Neural progenitor cell (in vitro differentiated cells): ENCODE results near the gene SH2B2. TPM values are rescaled to one million over a fixed set of nuclear protein-coding genes. Genes with fewer than 3 reads are reported as not detected.
"Not testable (repeated sequence)": the region's sequence is repeated elsewhere in the genome, so short reads cannot be mapped to it uniquely, and the experiment has no call there.

Experiments used
- DNase-seq: peaks from one replicate; pipeline ENCODE4 v3.0.0-alpha.2; 2016; ENCODE audit warnings: low spot score
- H2AFZ ChIP-seq: fragments of 200-600 bp; sonication (generic); replicated peaks from 2 replicates; pipeline ENCODE4 v1.6.1; 2016; ENCODE audit warnings: antibody characterized with exemption
- H3F3A ChIP-seq: fragments of 200-600 bp; sonication (generic); 2 replicates; pipeline ENCODE4 v1.6.1; 2016; ENCODE audit warnings: antibody characterized with exemption, low read depth
- H3K27ac ChIP-seq: fragments of 200-600 bp; sonication (generic); 2 replicates; pipeline ENCODE4 v1.5.1; 2016; ENCODE audit warnings: mild to moderate bottlenecking
- H3K27me3 ChIP-seq: fragments of 200-600 bp; sonication (generic); 2 replicates; pipeline ENCODE4 v1.6.1; 2016; ENCODE audit warnings: mild to moderate bottlenecking, moderate library complexity
- H3K36me3 ChIP-seq: fragments of 200-600 bp; sonication (generic); 2 replicates; pipeline ENCODE4 v1.5.1; 2016
- H3K4me1 ChIP-seq: fragments of 200-600 bp; sonication (generic); 2 replicates; pipeline ENCODE4 v1.6.1; 2016; ENCODE audit warnings: mixed run types
- H3K4me2 ChIP-seq: fragments of 200-600 bp; sonication (generic); 2 replicates; pipeline ENCODE4 v1.6.1; 2016
- H3K4me3 ChIP-seq: fragments of 200-600 bp; sonication (generic); 2 replicates; pipeline ENCODE4 v1.5.1; 2016
- H3K79me2 ChIP-seq: fragments of 200-600 bp; sonication (generic); 2 replicates; pipeline ENCODE4 v1.6.1; 2016; ENCODE audit warnings: low read depth
- H3K9ac ChIP-seq: fragments of 200-600 bp; sonication (generic); 2 replicates; pipeline ENCODE4 v1.6.1; 2016
- H3K9me3 ChIP-seq: fragments of 200-600 bp; sonication (generic); 2 replicates; pipeline ENCODE4 v1.5.1; 2016; ENCODE audit warnings: low read depth
- H4K20me1 ChIP-seq: fragments of 200-600 bp; sonication (generic); 2 replicates; pipeline ENCODE4 v1.6.1; 2016; ENCODE audit warnings: low read depth
- H3K27ac Mint-ChIP-seq: 3 replicates; pipeline ENCODE4 v1.8.0; 2021; ENCODE audit warnings: mixed read lengths
- H3K27me3 Mint-ChIP-seq: 2 replicates; pipeline ENCODE4 v1.8.0; 2022; ENCODE audit warnings: low read depth, mild to moderate bottlenecking, inconsistent platforms, moderate library complexity, mixed read lengths; ENCODE audit not compliant: insufficient read depth
- H3K36me3 Mint-ChIP-seq: 3 replicates; pipeline ENCODE4 v1.8.0; 2021; ENCODE audit warnings: mixed read lengths
- H3K4me1 Mint-ChIP-seq: 3 replicates; pipeline ENCODE4 v1.8.0; 2021; ENCODE audit warnings: mixed read lengths
- H3K4me3 Mint-ChIP-seq: 3 replicates; pipeline ENCODE4 v1.8.0; 2021; ENCODE audit warnings: mild to moderate bottlenecking, moderate library complexity, mixed read lengths
- H3K9me3 Mint-ChIP-seq: 3 replicates; pipeline ENCODE4 v1.8.0; 2020; ENCODE audit warnings: mixed read lengths
- microRNA-seq: library from miRNA; unstranded; fragments of <30 nt; microRNA quantifications from one replicate; pipeline ENCODE4, GENCODE V29; 2016
- small RNA-seq: library from RNA; depleted of rRNA; stranded (forward); fragments of <200 nt; gene quantifications from one replicate; pipeline ENCODE3, GENCODE V24; 2015
- total RNA-seq: library from RNA; depleted of rRNA; stranded (reverse); fragments of >200 nt; gene quantifications from 2 replicates; pipeline ENCODE4 v1.2.3, GENCODE V29; 2015; ENCODE audit warnings: low replicate concordance
- TF ChIP-seq, protein P1 (sequence below): fragments of 200-600 bp; sonication (generic); IDR thresholded peaks from 2 replicates; pipeline ENCODE4 v1.5.1; 2017; ENCODE audit warnings: antibody characterized with exemption, mild to moderate bottlenecking

The SH2B2 gene
- total RNA-seq, 1 donor from 2014 or later: 2.0 TPM

DNA sequence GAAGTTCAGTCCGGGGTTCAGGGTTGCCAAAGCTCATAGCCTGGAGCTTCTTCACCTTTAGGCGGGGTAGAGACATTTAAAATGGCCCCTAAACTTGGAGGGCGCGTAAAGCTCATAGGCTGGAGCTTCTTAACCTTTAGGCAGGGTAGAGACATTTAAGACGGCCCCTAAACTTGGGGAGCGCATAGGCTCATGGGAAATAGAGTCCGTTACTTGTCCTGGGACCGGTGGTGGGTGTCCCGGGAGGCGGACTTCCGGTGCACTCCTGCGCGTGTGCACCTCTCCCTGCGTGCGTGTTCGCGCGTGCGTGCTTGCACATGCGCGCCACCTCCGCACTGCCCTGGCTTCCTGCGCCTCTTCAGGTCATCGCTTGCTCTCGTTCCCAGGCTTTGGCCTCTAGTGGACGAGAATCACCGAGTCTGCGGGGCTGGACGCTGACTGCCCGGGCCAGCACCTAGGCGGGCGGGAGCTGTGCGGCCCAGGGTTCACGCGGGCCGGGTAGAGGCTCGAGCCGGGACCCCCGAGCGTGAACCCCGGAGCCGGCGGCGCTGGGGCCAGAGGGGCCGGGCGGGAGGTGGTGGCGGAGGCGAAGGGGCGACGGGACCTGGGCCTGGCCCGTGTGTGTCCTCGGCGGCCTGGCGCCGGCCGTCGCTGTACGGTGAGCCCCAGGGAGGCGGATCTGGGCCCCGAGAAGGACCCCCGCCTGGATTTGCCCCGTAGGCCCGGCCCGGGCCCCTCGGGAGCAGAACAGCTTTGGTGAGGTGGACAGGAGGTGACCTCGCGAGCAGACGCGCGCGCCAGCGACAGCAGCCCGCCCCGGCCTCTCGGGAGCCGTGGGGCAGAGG is 77.1 kb downstream of the SH2B2 start:
- H3F3A ChIP-seq, H3K36me3 ChIP-seq, H3K9me3 Mint-ChIP-seq, H3K27me3 Mint-ChIP-seq, H2AFZ ChIP-seq, H3K4me1 ChIP-seq, H4K20me1 ChIP-seq, H3K4me1 Mint-ChIP-seq, H3K9me3 ChIP-seq, H3K27me3 ChIP-seq: not testable (repeated sequence)
- Histone ChIP-seq H3K4me2 (peak overlapping the region; percentile 88), H3K27ac (peak overlapping the region; percentile 81), H3K9ac (peak overlapping the region; percentile 85), H3K79me2 (peaks cover 20% of the 10 kb centered on the region), H3K4me3 (peak overlapping the region; percentile 86)
- TF ChIP-seq, protein P1, sequence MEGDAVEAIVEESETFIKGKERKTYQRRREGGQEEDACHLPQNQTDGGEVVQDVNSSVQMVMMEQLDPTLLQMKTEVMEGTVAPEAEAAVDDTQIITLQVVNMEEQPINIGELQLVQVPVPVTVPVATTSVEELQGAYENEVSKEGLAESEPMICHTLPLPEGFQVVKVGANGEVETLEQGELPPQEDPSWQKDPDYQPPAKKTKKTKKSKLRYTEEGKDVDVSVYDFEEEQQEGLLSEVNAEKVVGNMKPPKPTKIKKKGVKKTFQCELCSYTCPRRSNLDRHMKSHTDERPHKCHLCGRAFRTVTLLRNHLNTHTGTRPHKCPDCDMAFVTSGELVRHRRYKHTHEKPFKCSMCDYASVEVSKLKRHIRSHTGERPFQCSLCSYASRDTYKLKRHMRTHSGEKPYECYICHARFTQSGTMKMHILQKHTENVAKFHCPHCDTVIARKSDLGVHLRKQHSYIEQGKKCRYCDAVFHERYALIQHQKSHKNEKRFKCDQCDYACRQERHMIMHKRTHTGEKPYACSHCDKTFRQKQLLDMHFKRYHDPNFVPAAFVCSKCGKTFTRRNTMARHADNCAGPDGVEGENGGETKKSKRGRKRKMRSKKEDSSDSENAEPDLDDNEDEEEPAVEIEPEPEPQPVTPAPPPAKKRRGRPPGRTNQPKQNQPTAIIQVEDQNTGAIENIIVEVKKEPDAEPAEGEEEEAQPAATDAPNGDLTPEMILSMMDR: peak; percentile 40
- Mint-ChIP-seq H3K4me3 (peak overlapping the region; percentile 94), H3K36me3 (peaks cover 10% of the 10 kb centered on the region), H3K27ac (peak overlapping the region; percentile 90)
- peak; percentile 97 for DNase-seq

DNA sequence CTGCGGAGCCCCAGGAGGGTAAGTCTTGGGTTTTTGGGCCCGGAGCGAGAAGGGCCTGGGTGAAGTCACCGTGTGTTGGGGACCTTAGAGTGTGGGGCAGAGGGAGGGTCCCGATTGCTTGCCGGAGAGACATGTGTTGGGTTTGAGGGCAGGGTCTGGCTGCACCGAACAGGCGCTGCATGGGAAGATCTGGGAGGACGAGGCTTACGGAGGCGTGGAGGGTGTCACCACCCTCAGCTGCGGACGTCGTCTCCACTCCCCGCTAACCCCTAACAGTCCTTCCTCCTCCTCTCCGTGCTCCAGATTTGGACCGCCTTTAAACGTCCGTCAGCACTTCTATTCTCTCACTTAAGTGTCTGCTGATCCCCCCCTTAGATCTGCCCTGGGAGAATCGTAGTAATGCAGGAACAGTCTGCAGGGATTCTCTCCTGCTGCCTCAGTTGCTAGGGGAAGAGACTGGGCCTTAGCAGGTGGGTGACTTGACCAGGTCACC is 77.8 kb downstream of the SH2B2 start:
- H3K4me3 ChIP-seq: peak overlapping the region; percentile 86
- not testable (repeated sequence) for H3K4me1 Mint-ChIP-seq, H3K27me3 Mint-ChIP-seq, H2AFZ ChIP-seq, H3K36me3 ChIP-seq, H3K27me3 ChIP-seq, H3K4me1 ChIP-seq, H3K9me3 ChIP-seq, H3K27ac ChIP-seq, H3F3A ChIP-seq, H3K9me3 Mint-ChIP-seq, H4K20me1 ChIP-seq
- peak; percentile 1 for DNase-seq
- H3K27ac Mint-ChIP-seq: peak overlapping the region; percentile 69
- peak overlapping the region; percentile 85 for H3K9ac ChIP-seq
- peaks cover 20% of the 10 kb centered on the region for H3K79me2 ChIP-seq
- H3K36me3 Mint-ChIP-seq: peaks cover 10% of the 10 kb centered on the region
- peak overlapping the region; percentile 94 for H3K4me3 Mint-ChIP-seq
- peak overlapping the region; percentile 88 for H3K4me2 ChIP-seq

DNA sequence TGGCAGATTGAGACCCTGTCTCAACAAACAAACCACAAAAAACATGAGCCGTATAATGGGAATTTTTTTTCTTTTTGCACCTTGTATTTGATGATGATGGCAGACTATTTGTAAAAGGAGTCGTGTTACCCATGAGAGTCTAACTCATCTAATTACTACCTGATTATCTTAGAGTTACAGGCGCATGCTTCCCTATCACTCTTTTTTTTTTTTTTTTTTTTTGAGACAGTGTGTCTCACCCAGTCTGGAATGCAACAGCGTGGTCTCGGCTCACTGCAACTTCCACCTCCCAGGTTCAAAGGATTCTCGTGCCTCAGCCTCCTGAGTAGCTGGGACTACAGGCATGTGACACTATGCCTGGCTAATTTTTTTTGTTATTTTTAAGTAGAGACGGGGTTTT is 78.7 kb downstream of the SH2B2 start:
- peaks cover 28% of the 10 kb centered on the region for H3K79me2 ChIP-seq
- peak overlapping the region; percentile 67 for H3K4me2 ChIP-seq
- H2AFZ ChIP-seq, H3K36me3 ChIP-seq, H3K9me3 Mint-ChIP-seq, H3K4me1 ChIP-seq, H3K27me3 Mint-ChIP-seq, H4K20me1 ChIP-seq, H3K4me1 Mint-ChIP-seq, DNase-seq, H3K27me3 ChIP-seq, H3F3A ChIP-seq, H3K27ac Mint-ChIP-seq, H3K9ac ChIP-seq, H3K9me3 ChIP-seq, H3K27ac ChIP-seq: not testable (repeated sequence)
- Mint-ChIP-seq H3K4me3 (peak overlapping the region; percentile 54), H3K36me3 (peaks cover 16% of the 10 kb centered on the region)
- peak overlapping the region; percentile 20 for H3K4me3 ChIP-seq

DNA sequence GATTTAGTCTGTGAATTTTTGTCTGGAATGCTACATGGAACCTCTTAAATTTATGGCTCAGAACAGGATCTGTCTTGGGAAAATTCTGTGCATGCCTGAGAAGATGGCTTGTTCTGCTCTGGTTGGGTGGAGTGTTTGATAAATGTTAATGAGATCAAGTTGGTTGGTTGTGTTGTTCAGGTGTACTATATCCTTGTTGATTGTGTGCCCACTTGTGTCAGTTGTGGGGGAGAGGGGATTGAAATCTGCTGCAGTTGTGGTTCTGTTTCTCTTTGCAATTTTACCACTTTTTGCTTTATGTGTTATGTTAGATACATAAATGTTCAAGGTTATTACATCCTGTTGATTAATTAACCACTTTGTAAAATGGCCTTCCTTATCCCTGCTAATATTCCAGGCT is 83.4 kb downstream of the SH2B2 start:
- H3K79me2 ChIP-seq: peaks cover 35% of the 10 kb centered on the region
- H3K27me3 ChIP-seq, H3F3A ChIP-seq, H3K27ac ChIP-seq, H4K20me1 ChIP-seq, H3K4me1 ChIP-seq, H3K4me1 Mint-ChIP-seq, H3K36me3 ChIP-seq, H2AFZ ChIP-seq, H3K27me3 Mint-ChIP-seq, H3K9me3 Mint-ChIP-seq, H3K9ac ChIP-seq, H3K27ac Mint-ChIP-seq, DNase-seq, H3K4me2 ChIP-seq, H3K4me3 ChIP-seq, H3K4me3 Mint-ChIP-seq, H3K9me3 ChIP-seq: not testable (repeated sequence)
- H3K36me3 Mint-ChIP-seq: peaks cover 23% of the 10 kb centered on the region

Small RNA genes lying within 50 kb of the gene (microRNA-seq; reads per million reads assigned to microRNA genes)
- gene MIR4285: not detected

Small RNA genes lying within 50 kb of the gene (small RNA-seq; reads per million reads assigned to genes)
- gene AC005088.1: not detected
- not detected for gene MIR4285
- gene RF00019: not detected

Other genes starting within 250 kb of the SH2B2 start
- gene SPDYE6, start 69.6 kb downstream of the SH2B2 start, total RNA-seq: not detected in 2 replicates
- 29.1 and 44.5 TPM in 2 replicates for gene PRKRIP1, start 109.5 kb downstream of the SH2B2 start, total RNA-seq
- gene ORAI2, start 146.7 kb downstream of the SH2B2 start, total RNA-seq: 15.7 and 21.9 TPM in 2 replicates
- 6.5 and 50.7 TPM in 2 replicates for gene ALKBH4, start 178.0 kb downstream of the SH2B2 start, total RNA-seq
- gene LRWD1, start 178.1 kb downstream of the SH2B2 start, total RNA-seq: 16.9 and 31.8 TPM in 2 replicates
- gene POLR2J, start 192.1 kb downstream of the SH2B2 start, total RNA-seq: 11.4 and 26.2 TPM in 2 replicates
- gene RASA4B, start 230.9 kb downstream of the SH2B2 start, total RNA-seq: 0.99 and 3.9 TPM in 2 replicates